Astrocyte (in vitro differentiated cells and primary cell): Measurements from ENCODE around the gene TNRC6C.

Experiments used
- EZH2 ChIP-seq: IDR thresholded peaks from 2 replicates; pipeline ENCODE4 v1.6.1; 2012; ENCODE audit warnings: mild to moderate bottlenecking, low read length, inconsistent platforms; ENCODE audit not compliant: insufficient read depth
- TF ChIP-seq, protein P1 (sequence below): IDR thresholded peaks from 2 replicates; pipeline ENCODE4 v1.5.1; 2011; ENCODE audit warnings: low read depth, mild to moderate bottlenecking, inconsistent platforms, low read length, moderate library complexity; ENCODE audit not compliant: insufficient read depth

DNA sequence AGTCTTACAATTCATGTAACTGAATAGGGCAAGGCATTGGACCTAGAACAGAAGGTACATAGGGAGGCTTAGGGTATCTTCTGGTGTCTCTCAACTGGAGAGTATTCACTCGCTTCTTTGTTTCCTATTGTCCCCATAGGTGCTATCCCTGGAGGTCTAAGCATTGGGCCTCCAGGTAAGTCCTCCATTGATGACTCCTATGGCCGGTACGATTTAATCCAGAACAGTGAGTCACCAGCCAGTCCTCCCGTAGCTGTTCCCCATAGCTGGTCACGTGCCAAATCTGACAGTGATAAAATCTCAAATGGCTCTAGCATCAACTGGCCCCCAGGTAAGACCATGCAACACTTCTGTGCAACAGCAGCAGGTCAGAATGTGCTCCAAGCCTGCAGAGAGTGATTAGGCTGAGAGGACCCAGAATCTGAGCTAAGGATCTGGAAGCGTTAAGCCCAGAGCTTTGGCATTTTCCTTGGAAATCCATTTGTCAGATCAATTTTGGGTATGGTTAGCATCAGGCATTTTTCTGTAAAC lies 134.4 kb downstream of the TNRC6C start:
- TF ChIP-seq, protein P1, sequence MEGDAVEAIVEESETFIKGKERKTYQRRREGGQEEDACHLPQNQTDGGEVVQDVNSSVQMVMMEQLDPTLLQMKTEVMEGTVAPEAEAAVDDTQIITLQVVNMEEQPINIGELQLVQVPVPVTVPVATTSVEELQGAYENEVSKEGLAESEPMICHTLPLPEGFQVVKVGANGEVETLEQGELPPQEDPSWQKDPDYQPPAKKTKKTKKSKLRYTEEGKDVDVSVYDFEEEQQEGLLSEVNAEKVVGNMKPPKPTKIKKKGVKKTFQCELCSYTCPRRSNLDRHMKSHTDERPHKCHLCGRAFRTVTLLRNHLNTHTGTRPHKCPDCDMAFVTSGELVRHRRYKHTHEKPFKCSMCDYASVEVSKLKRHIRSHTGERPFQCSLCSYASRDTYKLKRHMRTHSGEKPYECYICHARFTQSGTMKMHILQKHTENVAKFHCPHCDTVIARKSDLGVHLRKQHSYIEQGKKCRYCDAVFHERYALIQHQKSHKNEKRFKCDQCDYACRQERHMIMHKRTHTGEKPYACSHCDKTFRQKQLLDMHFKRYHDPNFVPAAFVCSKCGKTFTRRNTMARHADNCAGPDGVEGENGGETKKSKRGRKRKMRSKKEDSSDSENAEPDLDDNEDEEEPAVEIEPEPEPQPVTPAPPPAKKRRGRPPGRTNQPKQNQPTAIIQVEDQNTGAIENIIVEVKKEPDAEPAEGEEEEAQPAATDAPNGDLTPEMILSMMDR, result no peak
- TF ChIP-seq EZH2, result no peak
